H1 (cell line): ENCODE data around the gene AOC1. TPM values are rescaled to one million over a fixed set of nuclear protein-coding genes. Genes with fewer than 3 reads are reported as not detected.

Experiments
- CHD2 ChIP-seq: IDR thresholded peaks from 2 replicates; pipeline ENCODE4 v1.6.1; 2012; ENCODE audit warnings: low read length, improper control_type of control experiment
- GTF2F1 ChIP-seq: IDR thresholded peaks from 2 replicates; pipeline ENCODE4 v1.6.1; 2012; ENCODE audit warnings: low read depth, low read length, improper control_type of control experiment, borderline replicate concordance
- JUN ChIP-seq: IDR thresholded peaks from 2 replicates; pipeline ENCODE4 v1.6.1; 2011; ENCODE audit warnings: low read depth, mild to moderate bottlenecking, improper control_type of control experiment, low read length
- SIN3A ChIP-seq, 2 experiments: IDR thresholded peaks in 1 of 2; conservative IDR thresholded peaks in 1 of 2; 2 replicates each; pipeline ENCODE4 v1.6.1; 2011 to 2012; ENCODE audit warnings: low read length in 2 of 2, improper control_type of control experiment in 1 of 2, low read depth in 1 of 2, mild to moderate bottlenecking in 1 of 2
- SUZ12 ChIP-seq: fragments of 200-600 bp; sonication (generic); IDR thresholded peaks from 2 replicates; pipeline ENCODE4 v1.6.1; 2012; ENCODE audit warnings: mild to moderate bottlenecking, inconsistent platforms, low read length, moderate library complexity, mixed read lengths
- polyA plus RNA-seq, 7 experiments: library from polyadenylated mRNA; depleted of rRNA in 3 of 7; stranded (reverse) in 5 of 7; unstranded in 2 of 7; fragments of >200 nt in 5 of 7; fragments of 200-250 nt in 2 of 7; gene quantifications; 1 replicate in 5 of 7; 2 replicates in 1 of 7; 4 replicates in 1 of 7; pipeline versions ENCODE4 v1.2.1 to v1.2.3, GENCODE V29; 2011 to 2013; ENCODE audit warnings: missing spikeins in 2 of 7, mixed read lengths in 2 of 7
- total RNA-seq: library from RNA; stranded (reverse); fragmentation: NEBNext Ultra II Directional; extraction: Animal tissue kit (Norgen Biotek cat#: 25700); gene quantifications from 2 replicates; pipeline ENCODE4 v1.2.1, GENCODE V29; 2021

AOC1 gene
- total and polyA plus RNA-seq, 2 of the 8 experiments (the other 6 are each of a cell fraction or from before 2014, with no cell fraction given), result 0.15 to 0.17 TPM

DNA sequence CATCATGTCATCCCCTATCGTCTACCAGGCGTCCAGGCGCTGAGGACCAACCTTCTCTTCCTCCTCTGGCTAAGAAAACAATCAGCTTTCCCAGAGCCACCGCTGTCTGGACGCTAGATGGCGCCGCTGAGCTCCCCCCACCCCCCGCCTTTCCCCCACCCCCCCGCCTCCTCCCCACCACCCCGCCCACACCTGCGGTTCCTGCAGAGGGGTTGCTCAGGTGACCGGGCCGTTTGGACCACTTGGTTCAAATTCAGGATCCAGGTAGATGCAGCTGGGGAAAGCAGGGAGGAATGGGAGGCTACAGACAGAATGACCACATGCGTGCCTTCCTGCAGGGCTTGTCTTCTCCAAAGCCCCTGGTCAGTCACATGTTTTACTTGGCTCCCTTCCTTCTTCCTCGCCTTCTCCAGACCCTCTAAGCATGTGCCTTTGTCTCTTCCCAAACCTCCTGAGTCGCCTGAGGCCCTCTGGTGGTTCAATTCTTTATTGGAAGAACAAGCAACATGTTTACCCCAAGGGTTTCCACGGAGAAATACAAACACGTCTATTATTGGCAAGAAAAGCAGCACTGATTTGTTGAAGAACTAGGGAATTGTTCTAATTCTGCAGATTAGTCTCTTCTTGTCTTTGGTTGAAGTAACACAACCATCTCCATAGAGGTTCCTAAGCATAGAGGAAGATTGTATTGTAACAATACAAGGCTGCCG, 24.7 kb downstream of the AOC1 start (continued):
- 0 out of 2 replicates have a peak, but pooled peaks have one; percentile 32 for TF ChIP-seq JUN
- TF ChIP-seq GTF2F1, result peak; percentile 38; the same call in 1 of the 2 replicates
- TF ChIP-seq CHD2, result peak; percentile 10; the same call in 1 of the 2 replicates
- no peak for TF ChIP-seq SUZ12
- peak in 1 of 2 experiments; percentile 66; a peak in 1 of 4 replicates for TF ChIP-seq SIN3A (conservative IDR thresholded peaks at IDR 0.05 in 1 of 2, IDR thresholded peaks at IDR 0.05 in 1 of 2; ENCODE audit: low read depth in 1 of 2, low read length in 2 of 2)
